Measurements from ENCODE around the gene PLOD2. TPM values are rescaled to one million over a fixed set of nuclear protein-coding genes. Genes with fewer than 3 reads are reported as not detected.

The PLOD2 gene
- total RNA-seq, 2 experiments from 2014 or later: not detected

- Histone ChIP-seq H3K4me1 (ENCODE audit: insufficient read depth, low read length) (no peaks in the 10 kb centered on the region), H3K36me3 (ENCODE audit: insufficient read depth, low read length) (no peaks in the 10 kb centered on the region), H3K27ac (ENCODE audit: low read depth in 1 of 2, low read length in 2 of 2) (no peak overlapping the region), H3K27me3 (ENCODE audit: control insufficient read depth in 1 of 2, insufficient read depth in 2 of 2, low read length in 2 of 2) (peaks cover 3 to 13% of the 10 kb centered on the region in 2 experiments), H3K4me3 (ENCODE audit: low read length) (no peak overlapping the region), H3K9me3 (ENCODE audit: control insufficient read depth in 1 of 2, insufficient read depth in 1 of 2, low read length in 2 of 2) (no peaks in the 10 kb centered on the region)
- Mint-ChIP-seq H3K4me3 (no peak overlapping the region), H3K36me3 (ENCODE audit: low read depth) (no peaks in the 10 kb centered on the region), H3K27ac (no peak overlapping the region), H3K4me1 (ENCODE audit: low read depth) (no peaks in the 10 kb centered on the region), H3K27me3 (peaks cover 33% of the 10 kb centered on the region), H3K9me3 (no peaks in the 10 kb centered on the region)
- CTCF ChIA-PET: no interaction called here
- ATAC-seq (ENCODE audit: poor library complexity) (no peak), DNase-seq (no peak)
- no peak for TF ChIP-seq CTCF (IDR thresholded peaks at IDR 0.05)
- intact Hi-C loops (cut with DNase I, micrococcal nuclease): no loop called here
- POLR2A ChIA-PET: no interaction called here
Measured at GRCh38 chr3:146154316-146154715, 6.7 kb downstream of the PLOD2 start.

- H3K36me3 ChIP-seq (ENCODE audit: insufficient read depth, low read length): no peaks in the 10 kb centered on the region
- Mint-ChIP-seq H3K9me3 (no peaks in the 10 kb centered on the region), H3K4me1 (ENCODE audit: low read depth) (no peaks in the 10 kb centered on the region), H3K4me3 (no peak overlapping the region), H3K27ac (no peak overlapping the region), H3K27me3 (peaks cover 24% of the 10 kb centered on the region), H3K36me3 (ENCODE audit: low read depth) (no peaks in the 10 kb centered on the region)
- DNase-seq: no peak
- H3K4me3 ChIP-seq (ENCODE audit: low read length): no peak overlapping the region
- TF ChIP-seq CTCF (IDR thresholded peaks at IDR 0.05): no peak
- ChIA-PET POLR2A (no interaction called here), CTCF (no interaction called here)
- no peaks in the 10 kb centered on the region for H3K4me1 ChIP-seq (ENCODE audit: insufficient read depth, low read length)
- peaks cover 3 to 6% of the 10 kb centered on the region in 2 experiments for H3K27me3 ChIP-seq (ENCODE audit: control insufficient read depth in 1 of 2, insufficient read depth in 2 of 2, low read length in 2 of 2)
- intact Hi-C loops (cut with DNase I, micrococcal nuclease): no loop called here
- H3K9me3 ChIP-seq (ENCODE audit: control insufficient read depth in 1 of 2, insufficient read depth in 1 of 2, low read length in 2 of 2): no peaks in the 10 kb centered on the region
- no peak overlapping the region for H3K27ac ChIP-seq (ENCODE audit: low read depth in 1 of 2, low read length in 2 of 2)
- ATAC-seq (ENCODE audit: poor library complexity): no peak
Measured at GRCh38 chr3:146153429-146153828, 7.6 kb downstream of the PLOD2 start.

- intact Hi-C loops (cut with DNase I, micrococcal nuclease): no loop called here
- no peak for TF ChIP-seq CTCF (IDR thresholded peaks at IDR 0.05)
- CTCF ChIA-PET: no interaction called here
- Mint-ChIP-seq H3K9me3 (no peaks in the 10 kb centered on the region), H3K36me3 (ENCODE audit: low read depth) (no peaks in the 10 kb centered on the region), H3K27me3 (peaks cover 18% of the 10 kb centered on the region), H3K4me1 (ENCODE audit: low read depth) (no peaks in the 10 kb centered on the region), H3K27ac (no peak overlapping the region), H3K4me3 (no peak overlapping the region)
- Histone ChIP-seq H3K36me3 (ENCODE audit: insufficient read depth, low read length) (no peaks in the 10 kb centered on the region), H3K4me3 (ENCODE audit: low read length) (no peak overlapping the region), H3K4me1 (ENCODE audit: insufficient read depth, low read length) (no peaks in the 10 kb centered on the region), H3K9me3 (ENCODE audit: control insufficient read depth in 1 of 2, insufficient read depth in 1 of 2, low read length in 2 of 2) (no peaks in the 10 kb centered on the region), H3K27me3 (ENCODE audit: control insufficient read depth in 1 of 2, insufficient read depth in 2 of 2, low read length in 2 of 2) (peaks cover under 1 to 3% of the 10 kb centered on the region in 2 experiments), H3K27ac (ENCODE audit: low read depth in 1 of 2, low read length in 2 of 2) (no peak overlapping the region)
- no peak for DNase-seq
- POLR2A ChIA-PET: no interaction called here
- no peak for ATAC-seq (ENCODE audit: poor library complexity)
Measured at GRCh38 chr3:146152834-146153233, 8.2 kb downstream of the PLOD2 start.
